HS-27A (cell line): ENCODE data around the gene CYP2A7.
"Not testable (repeated sequence)": the region's sequence is repeated elsewhere in the genome, so short reads cannot be mapped to it uniquely, and the experiment has no call there.

ENCODE experiments used
- DNase-seq: peaks from one replicate; pipeline ENCODE4 v3.0.0-alpha.2; 2012; ENCODE audit warnings: low read depth, missing footprints

Gene CYP2A7

DNA sequence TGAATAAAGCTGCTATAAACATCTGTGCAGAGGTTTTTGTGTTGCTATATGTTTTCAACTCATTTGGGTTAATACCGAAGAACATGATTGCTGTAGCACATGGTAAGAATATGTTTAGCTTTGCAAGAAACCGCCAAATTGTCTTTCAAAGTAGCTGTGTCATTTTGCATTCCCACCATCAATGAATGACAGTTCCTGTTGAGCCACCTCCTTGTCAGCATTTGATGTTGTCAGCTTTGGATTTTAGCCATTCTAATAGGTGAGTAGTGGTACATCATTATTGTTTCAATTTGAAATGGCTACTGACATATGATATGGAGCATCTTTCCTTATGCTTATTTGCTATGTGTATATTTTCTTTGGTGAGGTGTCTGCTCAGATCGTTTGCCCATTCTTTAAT, 40.0 kb downstream of the CYP2A7 start:
- not testable (repeated sequence) for DNase-seq

DNA sequence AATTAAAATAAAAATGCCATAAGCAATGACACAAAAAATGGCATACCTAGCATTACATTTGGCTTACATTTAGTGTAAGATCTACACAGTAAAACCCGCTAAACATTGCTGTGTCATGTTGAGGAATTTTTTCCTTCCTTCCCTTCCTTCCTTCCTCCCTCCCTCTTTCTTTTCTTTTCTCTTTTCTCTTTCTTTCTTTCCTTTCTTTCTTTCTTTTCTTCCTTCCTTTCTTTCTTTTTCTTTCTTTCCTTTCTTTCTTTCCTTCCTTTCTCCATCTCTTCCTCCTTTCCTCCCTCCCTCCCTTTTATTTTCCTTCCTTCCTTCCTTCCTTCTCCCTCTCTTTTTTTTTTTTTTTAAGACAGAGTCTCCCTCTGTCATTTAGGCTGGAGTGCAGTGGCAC, 43.6 kb downstream of the CYP2A7 start:
- DNase-seq = not testable (repeated sequence)

DNA sequence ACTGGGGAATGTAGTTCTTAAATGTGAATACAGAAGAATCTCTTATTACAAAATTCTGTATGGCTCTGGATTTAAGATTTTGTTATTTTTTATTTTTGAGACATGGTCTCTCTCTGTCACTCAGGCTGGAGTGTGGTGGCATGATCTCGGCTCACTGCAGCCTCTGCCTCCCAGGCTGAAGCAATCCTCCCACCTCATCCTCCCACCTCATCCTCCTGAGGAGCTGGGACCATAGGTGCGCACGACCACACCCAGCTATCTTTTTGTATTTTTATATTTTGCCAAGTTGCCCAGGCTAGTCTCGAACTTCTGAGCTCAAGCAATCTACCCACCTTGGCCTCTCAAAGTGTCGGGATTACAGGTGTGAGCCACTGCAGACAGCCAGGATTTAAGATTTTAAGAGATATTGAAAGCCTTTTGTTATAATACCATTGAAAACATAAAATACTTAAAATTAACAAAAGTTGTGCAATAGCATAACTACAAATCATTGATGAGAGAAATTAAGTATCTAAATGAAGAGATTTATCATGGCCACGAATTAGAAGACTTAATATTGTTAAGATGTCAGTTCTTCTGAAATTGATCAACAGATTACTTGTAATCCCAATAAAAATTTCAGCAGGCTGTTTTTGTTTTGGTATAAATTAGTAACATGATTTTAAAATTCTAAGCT, 45.1 kb downstream of the CYP2A7 start:
- DNase-seq = no peak

GRCh38 chr19:40833728-40834533, 48.1 kb downstream of the CYP2A7 start:
- DNase-seq = not testable (repeated sequence)

DNA sequence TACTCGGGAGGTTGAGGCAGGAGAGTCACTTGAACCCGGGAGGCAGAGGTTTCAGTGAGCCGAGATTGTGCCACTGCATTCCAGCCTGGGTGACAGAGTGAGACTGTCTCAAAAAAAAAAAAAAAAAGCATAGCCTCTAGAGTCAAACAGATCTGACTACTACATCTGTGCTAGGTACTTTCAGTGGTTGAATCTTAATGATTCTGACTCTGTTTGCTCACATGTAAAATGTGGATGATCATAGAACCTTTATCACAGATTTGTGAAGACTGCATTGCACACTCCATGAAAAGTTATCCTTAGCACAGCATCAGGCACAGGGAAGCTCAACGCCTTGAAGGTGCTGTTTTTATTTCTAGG, 49.6 kb downstream of the CYP2A7 start:
- DNase-seq = not testable (repeated sequence)

DNA sequence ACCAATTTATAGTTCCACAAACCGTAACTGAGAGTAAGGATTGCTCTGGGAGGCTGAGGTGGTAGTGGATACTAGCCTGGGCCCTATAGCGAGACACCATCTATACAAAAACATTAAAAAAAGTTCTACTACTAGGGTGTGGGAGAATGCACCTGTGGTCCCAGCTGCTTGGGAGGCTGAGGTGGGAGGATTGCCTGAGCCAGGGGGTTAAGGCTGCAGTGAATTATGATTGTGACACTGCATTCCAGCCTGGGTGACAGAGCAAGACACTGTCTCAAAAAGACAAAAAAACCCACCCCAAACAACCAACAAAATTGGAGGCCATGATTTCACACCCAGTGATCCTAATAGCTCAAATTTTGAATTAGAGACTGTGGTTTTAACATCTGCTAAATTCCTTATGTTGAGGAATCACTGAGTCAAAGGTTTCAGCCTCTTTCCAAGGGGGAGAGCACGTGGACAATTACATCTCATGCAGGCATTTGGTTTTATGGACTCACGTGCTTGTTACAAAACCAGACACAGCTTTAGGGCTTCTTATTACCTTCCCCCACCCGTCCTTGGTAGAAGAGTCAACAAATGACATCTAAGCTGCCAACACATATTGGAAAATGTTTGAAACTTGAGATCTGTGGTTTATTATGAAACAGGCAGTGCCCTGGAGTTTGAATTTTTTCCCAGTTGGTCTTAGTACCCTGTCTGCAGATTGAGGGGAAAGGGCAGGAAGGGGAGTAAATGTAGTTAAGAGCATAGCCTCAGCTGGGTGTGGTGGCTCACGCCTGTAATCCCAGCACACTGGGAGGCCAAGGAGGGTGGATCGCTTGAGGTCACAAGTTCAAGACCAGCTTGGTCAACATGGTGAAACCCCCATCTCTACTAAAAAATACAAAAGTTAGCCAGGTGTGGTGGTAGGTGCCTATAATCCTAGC, 50.3 kb downstream of the CYP2A7 start:
- DNase-seq = peak; percentile 98

DNA sequence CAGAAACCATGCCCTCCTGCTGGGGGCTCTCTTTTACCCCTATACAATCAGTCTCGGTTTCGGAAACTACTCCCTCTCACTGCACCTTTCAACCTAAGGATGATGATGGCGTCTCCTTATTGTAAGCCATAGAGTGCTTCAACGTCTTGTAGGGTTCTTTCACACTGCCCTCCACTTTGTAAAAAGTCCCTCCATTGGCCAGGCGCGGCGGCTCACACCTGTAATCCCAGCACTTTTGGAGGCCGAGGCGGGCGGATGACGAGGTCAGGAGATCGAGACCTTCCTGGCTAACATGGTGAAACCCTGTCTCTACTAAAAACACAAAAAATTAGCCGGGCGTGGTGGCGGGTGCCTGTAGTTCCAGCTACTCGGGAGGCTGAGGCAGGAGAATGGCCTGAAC, 51.3 kb downstream of the CYP2A7 start:
- DNase-seq = not testable (repeated sequence)

GRCh38 chr19:40829205-40829604, 52.8 kb downstream of the CYP2A7 start:
- no peak for DNase-seq

DNA sequence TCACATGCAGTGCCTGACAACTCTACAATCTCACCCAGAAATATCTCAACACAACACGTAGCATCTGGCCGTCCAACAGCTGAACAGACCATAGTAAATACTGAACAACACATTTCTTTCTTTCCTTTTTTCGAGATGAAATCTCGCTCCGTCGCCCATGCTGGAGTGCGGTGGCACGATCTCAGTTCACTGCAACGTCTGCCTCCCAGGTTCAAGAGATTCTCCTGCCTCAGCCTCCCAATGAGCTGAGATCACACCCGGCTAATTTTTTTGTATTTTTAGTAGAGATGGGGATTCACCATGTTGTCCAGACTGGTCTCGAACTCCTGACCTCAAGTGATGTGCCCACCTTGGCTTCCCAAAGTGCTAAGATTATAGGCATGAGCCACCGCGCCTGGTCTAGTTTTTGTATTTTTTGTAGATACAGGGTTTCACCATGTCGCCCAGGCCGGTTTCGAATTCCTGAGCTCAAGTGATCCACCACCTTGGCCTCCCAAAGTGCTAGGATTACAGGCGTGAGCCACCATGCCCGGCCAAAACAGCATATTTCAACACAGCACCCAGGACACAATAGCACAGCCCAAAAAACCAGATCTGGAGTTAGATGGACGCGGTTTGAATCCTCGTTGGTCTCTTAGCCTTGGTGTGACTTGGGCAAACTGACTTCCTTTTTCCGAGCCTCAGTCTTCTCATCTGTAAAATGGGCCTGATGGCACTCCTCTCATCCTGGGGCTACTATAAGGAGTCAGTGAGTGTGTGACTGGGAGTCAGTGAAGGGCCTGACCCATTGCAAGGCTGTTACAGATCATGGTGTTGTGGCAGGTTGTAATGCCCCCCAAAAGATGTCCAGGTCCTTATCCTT, 54.4 kb downstream of the CYP2A7 start:
- DNase-seq = no peak

DNA sequence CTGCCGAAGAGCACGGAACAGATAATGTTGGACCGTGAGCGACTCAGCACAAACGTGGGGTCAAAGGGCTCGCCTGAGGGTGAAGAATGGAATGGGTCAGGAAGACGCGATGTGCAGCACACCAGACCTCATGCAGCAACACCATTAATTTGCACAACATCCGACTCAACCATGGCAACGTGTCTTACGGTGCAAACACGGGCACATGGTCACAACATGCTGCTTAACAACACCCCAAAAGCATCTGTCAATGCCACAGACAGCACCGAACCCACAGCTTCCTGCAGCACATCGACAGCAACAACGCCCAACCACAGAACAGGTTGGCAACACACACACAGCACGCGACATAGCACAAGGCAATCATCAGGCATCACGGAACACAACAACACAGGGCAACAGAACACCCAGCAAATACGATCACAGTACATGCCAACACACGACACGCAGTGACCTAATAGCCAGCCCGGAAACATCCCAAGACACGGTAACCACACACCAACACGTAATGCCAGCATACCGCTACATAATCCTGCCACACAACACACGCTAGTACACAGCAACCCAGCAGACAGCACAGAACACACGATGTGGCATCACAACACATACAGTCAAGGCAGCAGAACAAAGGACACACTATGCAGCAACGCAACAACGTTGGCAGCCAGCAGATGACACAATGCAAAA, 55.2 kb downstream of the CYP2A7 start:
- DNase-seq = not testable (repeated sequence)

GRCh38 chr19:40826312-40826698, 55.7 kb downstream of the CYP2A7 start:
- DNase-seq = not testable (repeated sequence)

- not testable (repeated sequence) for DNase-seq
These were observed 56.5 kb downstream of the CYP2A7 start for GRCh38 chr19:40825460-40826095.
